ENCODE results near the gene LDB2. TPM values are rescaled to one million over a fixed set of nuclear protein-coding genes. Genes with fewer than 3 reads are reported as not detected.

Gene LDB2
- total RNA-seq, 2 experiments from 2014 or later = not detected

GRCh38 chr4:16830081-16830480 lies 68.4 kb downstream of the LDB2 start:
- Histone ChIP-seq H2AFZ (ENCODE audit: low read length) (no peak overlapping the region), H3K36me3 (ENCODE audit: insufficient read depth, low read length) (no peaks in the 10 kb centered on the region), H4K20me1 (ENCODE audit: insufficient read depth, low read length) (no peaks in the 10 kb centered on the region), H3K79me2 (ENCODE audit: insufficient read depth, low read depth, low read length) (no peaks in the 10 kb centered on the region), H3K27ac (ENCODE audit: low read depth, low read length, poor library complexity, severe bottlenecking) (no peak overlapping the region), H3K9me3 (ENCODE audit: low read length) (no peaks in the 10 kb centered on the region), H3K4me3 (ENCODE audit: low read depth, low read length, poor library complexity, severe bottlenecking) (no peak overlapping the region), H3K4me2 (ENCODE audit: low read length) (no peak overlapping the region), H3K4me1 (ENCODE audit: insufficient read depth, low read length, poor library complexity, severe bottlenecking) (no peaks in the 10 kb centered on the region), H3K9me2 (ENCODE audit: insufficient read depth, low read length) (no peaks in the 10 kb centered on the region)
- TF ChIP-seq, protein P1, sequence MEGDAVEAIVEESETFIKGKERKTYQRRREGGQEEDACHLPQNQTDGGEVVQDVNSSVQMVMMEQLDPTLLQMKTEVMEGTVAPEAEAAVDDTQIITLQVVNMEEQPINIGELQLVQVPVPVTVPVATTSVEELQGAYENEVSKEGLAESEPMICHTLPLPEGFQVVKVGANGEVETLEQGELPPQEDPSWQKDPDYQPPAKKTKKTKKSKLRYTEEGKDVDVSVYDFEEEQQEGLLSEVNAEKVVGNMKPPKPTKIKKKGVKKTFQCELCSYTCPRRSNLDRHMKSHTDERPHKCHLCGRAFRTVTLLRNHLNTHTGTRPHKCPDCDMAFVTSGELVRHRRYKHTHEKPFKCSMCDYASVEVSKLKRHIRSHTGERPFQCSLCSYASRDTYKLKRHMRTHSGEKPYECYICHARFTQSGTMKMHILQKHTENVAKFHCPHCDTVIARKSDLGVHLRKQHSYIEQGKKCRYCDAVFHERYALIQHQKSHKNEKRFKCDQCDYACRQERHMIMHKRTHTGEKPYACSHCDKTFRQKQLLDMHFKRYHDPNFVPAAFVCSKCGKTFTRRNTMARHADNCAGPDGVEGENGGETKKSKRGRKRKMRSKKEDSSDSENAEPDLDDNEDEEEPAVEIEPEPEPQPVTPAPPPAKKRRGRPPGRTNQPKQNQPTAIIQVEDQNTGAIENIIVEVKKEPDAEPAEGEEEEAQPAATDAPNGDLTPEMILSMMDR (conservative IDR thresholded peaks at IDR 0.05; ENCODE audit: low read length) = no peak
- TF ChIP-seq EZH2phosphoT487 (IDR thresholded peaks at IDR 0.05; ENCODE audit: borderline replicate concordance, low read depth, low read length) = no peak
- ChIA-PET CTCF (ENCODE audit: unreplicated experiment) (no interaction called here), POLR2A (no interaction called here)
- intact Hi-C loops (cut with micrococcal nuclease; ENCODE audit: unreplicated experiment) = no loop called here
- DNase-seq (ENCODE audit: low spot score) = no peak
- no TSS peak for BruUV-seq (replicated peaks)

DNA sequence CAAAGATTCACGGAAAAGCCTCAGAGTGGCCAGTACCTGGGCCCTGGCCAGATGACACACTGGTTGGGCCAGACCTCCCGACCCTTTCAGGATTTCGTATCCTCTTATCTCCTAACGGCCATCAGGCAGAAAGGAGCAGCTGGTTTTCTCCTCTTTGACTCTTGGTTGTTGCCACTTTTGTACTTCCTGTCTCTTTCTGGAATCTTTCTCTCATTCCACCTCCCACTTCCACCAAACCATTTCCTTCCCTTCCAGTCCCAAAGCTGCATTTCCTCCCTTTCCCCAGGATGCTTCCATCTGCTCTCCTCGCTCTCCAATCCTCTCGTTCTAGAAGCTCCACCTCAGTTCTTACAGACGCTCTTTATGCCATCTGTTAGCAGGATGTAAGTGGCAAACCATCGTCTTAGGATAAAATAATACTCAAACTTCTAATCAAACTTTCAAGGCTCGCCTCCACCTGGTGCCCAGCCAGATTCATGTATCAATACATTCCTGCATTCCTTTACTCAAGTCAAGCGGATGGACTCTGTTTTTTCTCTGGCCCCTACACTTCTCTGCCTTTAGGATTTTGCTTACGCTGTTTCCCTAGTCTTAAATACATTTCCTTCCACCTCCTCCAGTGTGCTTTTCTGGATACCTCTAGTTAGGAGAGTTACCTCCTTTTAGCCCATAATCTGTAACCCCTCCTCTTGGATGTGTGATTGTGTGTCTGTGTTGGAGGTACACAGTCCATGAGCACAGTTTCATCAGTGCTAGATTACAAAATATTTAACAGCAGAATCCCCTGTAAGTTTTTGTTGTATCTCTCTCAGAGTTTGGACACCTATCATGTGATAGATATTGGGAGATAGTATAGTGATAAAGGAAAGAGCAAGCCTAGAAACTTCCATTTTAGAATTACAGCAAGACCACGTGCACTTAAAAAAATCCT lies 70.4 kb downstream of the LDB2 start:
- Histone ChIP-seq H3K27ac (ENCODE audit: low read depth, low read length, poor library complexity, severe bottlenecking) (no peak overlapping the region), H3K9me2 (ENCODE audit: insufficient read depth, low read length) (no peaks in the 10 kb centered on the region), H4K20me1 (ENCODE audit: insufficient read depth, low read length) (no peaks in the 10 kb centered on the region), H3K4me1 (ENCODE audit: insufficient read depth, low read length, poor library complexity, severe bottlenecking) (no peaks in the 10 kb centered on the region), H3K36me3 (ENCODE audit: insufficient read depth, low read length) (no peaks in the 10 kb centered on the region), H3K79me2 (ENCODE audit: insufficient read depth, low read depth, low read length) (no peaks in the 10 kb centered on the region), H3K9me3 (ENCODE audit: low read length) (no peaks in the 10 kb centered on the region), H3K4me2 (ENCODE audit: low read length) (no peak overlapping the region), H3K4me3 (ENCODE audit: low read depth, low read length, poor library complexity, severe bottlenecking) (no peak overlapping the region), H2AFZ (ENCODE audit: low read length) (no peak overlapping the region)
- TF ChIP-seq EZH2phosphoT487 (IDR thresholded peaks at IDR 0.05; ENCODE audit: borderline replicate concordance, low read depth, low read length) = no peak
- TF ChIP-seq, protein P1 (conservative IDR thresholded peaks at IDR 0.05; ENCODE audit: low read length) = no peak
- no peak for DNase-seq (ENCODE audit: low spot score)
- ChIA-PET CTCF (ENCODE audit: unreplicated experiment) (no interaction called here), POLR2A (no interaction called here)
- intact Hi-C loops (cut with micrococcal nuclease; ENCODE audit: unreplicated experiment) = no loop called here
- BruUV-seq (replicated peaks) = no TSS peak

DNA sequence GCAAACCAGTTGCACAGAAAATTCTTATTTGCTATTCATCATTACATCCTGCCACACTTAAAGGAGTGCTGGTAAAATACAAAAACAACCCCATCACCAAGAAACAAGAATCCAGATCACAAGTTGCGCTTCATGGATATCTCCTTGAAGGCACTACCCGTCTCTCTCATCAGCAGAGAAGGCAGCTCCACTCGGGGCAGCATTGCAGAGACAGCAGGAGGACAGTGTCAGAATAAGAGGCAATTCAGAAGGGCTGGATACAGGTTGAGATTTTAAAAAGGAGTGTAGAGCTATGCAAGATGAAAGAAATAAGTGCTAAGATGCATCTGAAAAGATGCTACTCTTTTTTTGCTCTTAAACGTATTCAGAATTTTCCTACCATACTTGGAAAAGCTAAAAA lies 71.4 kb downstream of the LDB2 start:
- H3K4me1 ChIP-seq (ENCODE audit: insufficient read depth, low read length, poor library complexity, severe bottlenecking) = no peaks in the 10 kb centered on the region
- H4K20me1 ChIP-seq (ENCODE audit: insufficient read depth, low read length) = no peaks in the 10 kb centered on the region
- no peaks in the 10 kb centered on the region for H3K9me3 ChIP-seq (ENCODE audit: low read length)
- ChIA-PET CTCF (ENCODE audit: unreplicated experiment) (no interaction called here), POLR2A (interaction anchor here (1.2 kb wide), 1 partner anchor 16 kb away, joined by 3 read pairs; no protein-coding TSS in a partner anchor)
- H3K79me2 ChIP-seq (ENCODE audit: insufficient read depth, low read depth, low read length) = no peaks in the 10 kb centered on the region
- no peaks in the 10 kb centered on the region for H3K9me2 ChIP-seq (ENCODE audit: insufficient read depth, low read length)
- H3K4me3 ChIP-seq (ENCODE audit: low read depth, low read length, poor library complexity, severe bottlenecking) = no peak overlapping the region
- H3K4me2 ChIP-seq (ENCODE audit: low read length) = no peak overlapping the region
- no peak overlapping the region for H2AFZ ChIP-seq (ENCODE audit: low read length)
- H3K36me3 ChIP-seq (ENCODE audit: insufficient read depth, low read length) = no peaks in the 10 kb centered on the region
- intact Hi-C loops (cut with micrococcal nuclease; ENCODE audit: unreplicated experiment) = no loop called here
- H3K27ac ChIP-seq (ENCODE audit: low read depth, low read length, poor library complexity, severe bottlenecking) = no peak overlapping the region
- no TSS peak for BruUV-seq (replicated peaks)
- no peak for DNase-seq (ENCODE audit: low spot score)
- TF ChIP-seq, protein P1 (conservative IDR thresholded peaks at IDR 0.05; ENCODE audit: low read length) = no peak
- TF ChIP-seq EZH2phosphoT487 (IDR thresholded peaks at IDR 0.05; ENCODE audit: borderline replicate concordance, low read depth, low read length) = no peak
